ENCODE results near the gene NUDCD3.
"Not testable (repeated sequence)": the region's sequence is repeated elsewhere in the genome, so short reads cannot be mapped to it uniquely, and the experiment has no call there.

Gene NUDCD3

DNA sequence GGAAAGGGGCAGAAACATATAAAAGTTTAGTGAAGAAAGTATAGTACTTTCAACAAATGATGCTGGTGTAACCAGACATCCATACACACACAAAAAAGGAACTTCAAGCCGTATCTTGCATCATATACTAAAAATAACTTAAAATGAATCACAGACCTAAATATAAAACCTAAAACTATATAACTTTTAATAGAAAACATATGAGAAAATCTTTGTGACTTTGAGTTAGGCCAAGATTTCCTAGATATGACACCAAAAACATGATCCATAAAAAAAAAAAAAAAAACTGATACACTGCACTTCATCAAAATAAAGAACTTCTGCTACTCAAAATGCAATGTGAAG is 40.9 kb downstream of the NUDCD3 start:
- DNase-seq, result no peak

DNA sequence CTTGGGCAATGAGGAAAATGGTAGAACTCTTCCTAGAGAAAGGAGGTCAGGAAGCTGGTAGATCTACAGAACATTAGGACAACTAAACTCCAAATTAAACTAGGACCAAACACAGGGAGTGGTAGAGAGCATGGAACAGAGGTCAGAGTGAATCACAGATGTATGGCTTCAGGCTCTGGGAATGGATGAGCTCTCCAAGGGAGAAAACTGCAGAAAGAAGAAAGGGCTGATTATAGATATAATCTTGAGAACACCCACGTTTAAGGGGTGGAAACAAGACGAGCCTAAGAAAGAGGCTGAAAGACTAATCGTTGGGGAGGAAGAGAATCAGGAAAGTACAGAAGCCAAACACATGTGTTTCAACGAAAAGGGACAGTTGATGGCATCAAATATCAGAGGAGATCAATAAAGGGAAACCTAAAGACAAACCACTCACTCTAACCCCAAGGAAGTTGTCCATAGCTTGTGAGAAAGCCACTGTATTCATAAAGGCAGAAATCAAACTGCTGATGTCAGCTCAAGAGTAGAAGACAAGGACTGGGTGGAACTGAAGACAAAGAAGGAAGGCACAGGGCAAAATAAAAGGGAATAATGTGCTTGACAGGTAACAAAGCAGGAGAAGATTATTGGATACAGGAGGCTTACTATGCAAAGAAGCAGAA is 41.4 kb downstream of the NUDCD3 start:
- DNase-seq, result no peak

DNA sequence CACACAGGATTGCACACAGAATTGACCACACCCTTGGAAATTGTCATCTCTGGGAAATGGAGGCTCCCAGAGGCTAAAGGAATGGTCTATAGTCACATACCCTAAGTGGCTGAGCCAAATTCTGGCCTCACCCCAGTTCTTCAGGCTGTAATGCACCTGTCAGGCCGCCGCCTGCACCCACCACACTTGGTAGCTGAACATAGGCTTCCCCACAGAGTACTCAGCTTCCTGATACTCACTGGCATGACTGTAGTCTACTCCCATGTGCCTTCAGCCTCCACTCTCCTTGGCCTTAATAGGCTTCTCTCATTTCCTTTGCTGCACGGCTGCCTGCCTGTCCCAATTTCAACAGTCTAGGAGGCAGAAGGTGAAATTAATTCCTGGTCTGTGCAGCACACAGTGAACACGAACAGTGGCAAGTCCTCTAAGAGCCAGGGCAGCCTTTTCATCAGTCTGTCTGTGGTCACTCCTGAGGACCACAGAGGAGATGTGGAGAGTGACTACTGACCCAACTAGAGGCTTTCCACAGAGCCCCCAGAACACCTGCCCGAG is 42.5 kb downstream of the NUDCD3 start:
- no peak for DNase-seq

DNA sequence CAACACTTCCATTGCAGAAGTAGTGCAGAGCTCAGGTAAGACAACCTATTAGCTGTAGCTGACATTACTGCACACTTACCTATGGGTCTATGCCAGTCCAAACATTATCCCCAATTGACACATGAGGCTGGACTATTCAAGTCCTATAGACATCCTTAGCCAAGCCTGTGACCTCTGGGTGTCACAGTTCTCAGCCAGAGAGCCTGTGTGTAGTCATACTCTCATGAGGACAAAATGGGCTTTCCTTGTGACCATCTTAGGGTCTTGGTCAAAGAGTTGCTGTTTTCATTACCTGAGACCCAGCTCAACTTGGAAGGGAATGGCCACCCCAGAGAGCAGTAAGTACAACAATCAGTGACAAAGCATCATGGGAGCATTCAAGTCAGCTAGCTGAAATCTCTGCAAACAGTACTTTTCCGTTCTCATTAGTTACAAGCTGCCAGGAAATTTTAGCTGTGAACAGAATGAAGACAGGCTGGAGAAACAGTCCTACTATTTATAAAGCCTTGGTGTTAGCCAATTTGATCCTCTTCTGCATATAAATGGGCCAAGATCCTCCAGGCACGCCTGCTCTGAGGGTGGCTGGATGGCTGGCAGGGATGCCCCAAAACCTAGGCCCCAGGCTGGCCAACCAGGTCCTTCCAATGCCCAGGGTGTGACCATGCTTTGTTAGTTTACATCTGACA is 44.3 kb downstream of the NUDCD3 start:
- DNase-seq, result peak in 41 of 58 donors; percentile 16 to 83 (median 39)

DNA sequence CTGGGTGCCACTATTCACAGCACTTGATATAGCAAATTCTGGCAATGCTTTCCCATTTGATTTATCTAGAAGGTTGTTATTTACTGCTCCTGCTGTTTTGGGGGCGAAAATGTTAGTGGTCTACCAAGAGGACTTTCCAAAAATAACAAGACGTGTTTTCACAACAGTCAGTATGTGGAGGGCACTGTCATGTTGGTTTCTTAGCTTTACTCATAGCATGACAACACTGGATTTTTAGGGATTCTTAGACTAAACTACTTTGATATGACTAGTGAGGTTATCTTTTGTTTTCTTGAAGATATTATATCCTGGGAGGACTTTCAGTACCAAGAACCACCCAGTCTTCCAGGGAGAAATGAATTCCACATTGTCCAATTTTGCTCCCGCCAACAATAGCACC is 49.4 kb downstream of the NUDCD3 start:
- no peak for DNase-seq

DNA sequence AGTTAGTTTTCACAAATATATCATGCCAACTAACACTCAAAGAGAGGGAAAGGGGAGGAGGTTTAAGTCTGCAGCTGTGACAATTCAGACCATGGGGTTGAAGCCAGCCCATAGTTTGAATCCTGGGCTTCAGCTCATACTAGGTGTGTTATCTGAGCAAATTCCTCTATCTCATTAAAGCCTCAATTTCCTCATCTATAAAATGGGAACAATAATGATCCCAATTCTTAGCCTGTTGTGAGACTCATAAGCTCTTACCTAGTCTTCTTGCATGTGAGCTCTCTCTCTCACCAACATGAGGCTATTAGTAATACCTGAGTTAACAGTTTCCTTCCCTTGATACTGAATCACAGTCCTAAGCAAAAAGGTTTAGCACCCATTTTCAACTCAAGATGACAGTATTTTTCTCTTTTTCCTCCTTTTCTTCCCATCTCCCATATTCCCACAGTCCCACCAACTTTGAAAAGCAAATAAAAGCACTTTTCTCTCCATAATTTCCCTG is 49.8 kb downstream of the NUDCD3 start:
- DNase-seq, result no peak

DNA sequence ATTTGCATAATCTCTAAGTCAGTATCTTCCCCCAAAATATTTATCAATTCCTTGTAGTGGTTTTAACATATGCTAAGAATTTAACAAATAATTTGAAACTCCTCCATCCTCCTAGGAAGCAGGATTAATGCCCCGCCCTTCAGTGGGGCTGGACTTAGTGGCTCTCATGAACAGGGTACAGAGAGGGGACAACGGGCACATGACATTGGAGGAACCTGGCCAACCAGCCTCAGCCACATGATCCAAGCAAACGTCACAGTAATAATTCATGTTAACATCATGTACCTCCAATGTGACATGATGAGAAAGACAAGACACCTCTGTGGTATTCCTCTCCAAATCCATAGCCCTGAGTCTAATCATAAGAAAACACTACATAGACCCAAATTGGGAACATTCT is 50.5 kb downstream of the NUDCD3 start:
- no peak for DNase-seq

DNA sequence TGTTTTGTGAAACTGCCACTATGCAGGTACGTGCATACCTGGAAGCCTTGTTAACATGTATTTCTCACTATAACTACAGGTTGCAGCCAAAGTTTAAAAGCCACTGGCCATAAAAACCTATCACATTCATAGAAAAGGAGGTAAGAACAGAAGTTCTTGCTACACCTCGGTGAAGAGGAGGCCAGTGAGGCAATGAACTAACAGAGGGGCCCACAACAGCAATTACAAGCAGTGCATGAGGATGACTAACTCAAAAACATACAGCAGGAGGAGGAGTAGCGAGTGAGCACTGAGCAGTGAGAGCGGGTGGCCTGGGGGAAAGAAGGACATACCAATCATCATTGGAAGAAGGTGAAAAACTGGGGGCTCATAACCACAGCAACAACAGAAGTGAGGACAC is 51.6 kb downstream of the NUDCD3 start:
- no peak for DNase-seq

DNA sequence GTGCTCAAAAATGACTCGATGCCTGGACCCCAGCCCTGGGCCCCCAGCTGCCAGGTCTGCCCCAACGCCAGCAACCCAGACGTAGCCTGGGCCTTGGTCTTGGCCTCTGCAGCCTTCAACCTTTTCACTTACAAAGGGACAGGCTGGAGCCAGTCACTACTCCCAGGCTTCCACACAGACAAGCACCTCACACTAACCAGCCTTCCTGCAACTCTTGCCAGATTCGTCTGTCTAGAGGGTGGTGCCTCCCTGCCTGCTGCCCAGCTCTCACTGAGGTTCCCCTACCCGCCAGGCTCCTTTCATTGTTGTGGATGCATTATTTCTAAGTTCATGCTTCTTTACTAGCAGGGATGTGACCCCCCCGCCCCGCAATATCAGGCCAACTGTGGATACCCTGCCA is 56.3 kb downstream of the NUDCD3 start:
- peak in 3 of 58 donors; percentile 10 to 34 (median 26) for DNase-seq

DNA sequence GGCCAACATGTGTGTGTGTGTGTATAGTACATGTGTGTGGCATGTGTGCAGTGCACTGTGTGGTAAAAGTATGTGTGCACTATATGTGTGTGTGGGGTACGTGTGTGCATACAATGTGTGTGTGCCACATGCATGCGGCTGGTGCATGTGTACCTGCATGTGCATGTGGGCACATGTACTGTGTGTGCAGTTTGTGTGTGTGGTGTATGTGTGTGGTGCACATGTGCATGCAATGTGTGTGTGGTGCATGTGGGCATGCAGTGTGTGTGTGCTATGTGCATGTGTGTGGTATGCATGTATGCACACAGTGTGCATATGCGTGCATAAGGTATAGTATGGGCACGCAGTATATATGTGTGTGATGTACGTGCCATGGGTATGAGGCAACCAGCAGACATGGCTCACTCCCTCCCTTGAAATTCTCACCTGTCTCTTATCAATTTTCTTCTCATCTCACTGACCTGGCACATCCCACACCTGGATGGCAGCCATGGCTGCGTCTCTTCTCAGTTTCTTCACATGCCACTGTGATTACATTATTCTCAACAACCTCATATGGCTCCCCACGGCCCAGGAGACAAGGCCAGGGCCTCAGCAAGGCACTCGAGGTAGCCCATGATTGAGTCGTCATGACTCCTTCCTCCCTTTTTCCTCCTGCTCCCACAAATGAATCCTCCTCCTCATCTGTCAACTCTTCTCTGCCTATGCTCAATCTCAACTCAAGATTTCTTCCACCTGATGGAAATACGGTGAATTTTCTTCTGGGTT is 57.0 kb downstream of the NUDCD3 start:
- DNase-seq, result no peak

DNA sequence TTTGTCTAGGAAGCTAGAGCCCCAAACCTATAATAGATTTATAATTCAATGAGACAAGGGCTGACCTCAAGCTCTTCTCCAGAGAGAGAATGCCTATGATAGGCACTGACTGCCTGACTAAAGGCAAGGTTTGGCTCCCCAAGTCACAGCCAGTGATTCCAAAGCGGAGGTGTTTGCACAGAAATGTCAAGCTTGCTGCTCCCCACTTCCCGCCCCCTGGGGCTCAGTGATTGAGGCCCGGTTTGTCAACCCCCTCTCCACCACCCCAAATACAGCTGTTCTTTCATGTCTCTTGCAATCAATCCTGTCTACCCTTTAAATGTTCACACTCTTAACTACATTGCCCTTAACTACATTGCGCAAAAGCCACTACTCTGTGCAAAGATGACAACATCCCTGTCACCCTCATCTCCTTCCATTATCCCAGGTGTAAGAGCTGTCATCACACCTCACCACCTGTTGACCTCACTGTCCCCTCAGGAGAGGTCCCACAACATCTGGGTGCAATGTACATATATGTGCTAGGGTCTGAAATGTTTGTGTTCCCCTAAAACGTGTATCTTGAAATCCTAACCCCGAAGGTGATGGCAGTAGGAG is 58.0 kb downstream of the NUDCD3 start:
- no peak for DNase-seq

DNA sequence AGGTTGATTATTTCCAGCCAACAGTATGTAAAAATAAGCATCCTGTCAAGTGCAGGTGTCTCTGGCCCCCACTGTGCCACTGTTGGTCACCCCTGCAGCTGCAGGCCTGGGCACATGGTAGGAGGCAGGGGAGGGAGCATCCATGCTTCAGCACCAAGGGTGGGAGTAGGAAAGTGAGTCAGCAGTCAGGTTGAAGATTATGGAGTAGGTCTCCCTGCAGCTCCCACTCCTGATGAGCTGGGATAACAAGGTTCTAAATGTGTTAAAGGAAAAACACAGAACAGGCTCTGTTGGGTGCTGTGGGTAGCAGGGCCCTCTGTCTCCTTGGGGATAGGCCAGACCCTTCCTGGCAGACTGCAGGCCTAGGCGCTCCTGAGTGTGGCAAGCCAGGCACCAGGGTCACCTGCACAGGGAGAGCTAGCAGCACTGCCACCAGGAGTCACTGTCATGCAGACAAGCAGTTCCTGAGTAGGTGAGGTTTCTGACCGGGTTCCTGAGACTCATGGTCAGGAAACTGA is 59.3 kb downstream of the NUDCD3 start:
- peak in 22 of 58 donors; percentile 11 to 75 (median 37) for DNase-seq

DNA sequence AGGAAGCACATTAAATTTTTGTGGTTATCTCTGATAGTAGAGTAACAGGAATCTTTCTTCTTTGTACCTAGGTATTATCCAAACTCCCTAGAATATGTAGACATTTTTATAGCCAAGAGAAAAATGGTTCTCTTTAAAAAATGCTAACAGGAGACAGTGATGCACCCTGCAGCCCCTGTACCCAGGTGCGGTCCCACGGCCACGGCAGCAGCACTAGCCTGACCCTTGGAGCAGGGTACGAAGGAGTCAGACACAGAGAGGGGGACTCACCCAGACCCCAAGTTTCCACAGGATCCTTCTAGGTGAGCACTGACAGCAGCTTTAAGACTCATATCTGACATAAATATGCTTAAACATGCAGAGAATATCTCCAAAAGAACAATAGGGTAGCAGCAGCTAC is 60.4 kb downstream of the NUDCD3 start:
- no peak for DNase-seq

DNA sequence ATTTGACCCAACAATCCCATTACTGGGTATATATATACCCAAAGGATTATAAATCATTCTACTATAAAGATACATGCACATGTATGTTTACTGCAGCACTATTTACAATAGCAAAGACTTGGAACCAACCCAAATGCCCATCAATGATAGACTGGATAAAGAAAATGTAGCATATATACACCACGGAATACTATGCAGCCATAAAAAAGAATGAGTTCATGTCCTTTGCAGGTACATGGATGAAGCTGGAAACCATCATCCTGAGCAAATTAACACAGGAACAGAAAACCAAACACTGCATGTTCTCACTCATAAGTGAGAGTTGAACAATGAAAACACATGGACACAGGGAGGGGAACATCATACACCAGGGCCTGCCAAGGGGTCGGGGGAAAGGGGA is 65.7 kb downstream of the NUDCD3 start:
- DNase-seq, result not testable (repeated sequence)

DNA sequence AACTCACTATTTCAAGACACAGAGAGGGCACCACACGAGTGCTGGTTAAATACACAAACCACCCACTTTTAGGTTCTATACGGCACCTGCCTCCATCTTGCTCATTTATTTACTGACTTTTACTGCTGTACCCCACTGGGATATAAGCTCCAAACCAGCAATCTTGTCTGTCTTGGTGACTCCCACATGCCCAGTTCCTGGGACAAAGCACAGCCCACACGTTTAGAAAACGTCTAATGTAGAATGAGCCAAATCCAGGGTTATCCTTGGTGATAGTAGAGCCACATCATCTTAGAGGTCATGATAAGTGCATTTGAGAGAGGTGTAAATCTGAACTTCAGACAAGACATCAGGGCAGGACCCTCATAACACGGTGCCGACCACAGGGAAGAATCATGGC is 73.5 kb downstream of the NUDCD3 start:
- no peak for DNase-seq

DNA sequence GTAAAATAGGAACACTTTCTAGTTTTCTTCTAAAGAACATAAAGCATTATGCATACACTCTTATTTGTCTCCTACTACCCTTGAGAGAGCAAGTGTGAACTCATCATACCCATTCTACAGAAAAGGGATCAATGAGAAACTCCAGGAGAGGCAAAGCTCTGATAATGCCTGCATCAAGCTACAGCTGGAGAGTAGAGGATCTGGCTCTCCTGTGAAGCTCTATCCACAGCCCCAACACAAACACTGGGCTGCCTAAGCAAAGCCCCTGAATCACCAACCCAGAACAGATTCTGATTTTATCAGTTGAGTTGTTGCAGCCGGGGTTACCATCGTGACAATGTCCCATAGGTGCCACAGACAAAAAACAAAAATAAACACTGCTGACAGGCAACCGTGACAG is 74.9 kb downstream of the NUDCD3 start:
- no peak for DNase-seq

DNA sequence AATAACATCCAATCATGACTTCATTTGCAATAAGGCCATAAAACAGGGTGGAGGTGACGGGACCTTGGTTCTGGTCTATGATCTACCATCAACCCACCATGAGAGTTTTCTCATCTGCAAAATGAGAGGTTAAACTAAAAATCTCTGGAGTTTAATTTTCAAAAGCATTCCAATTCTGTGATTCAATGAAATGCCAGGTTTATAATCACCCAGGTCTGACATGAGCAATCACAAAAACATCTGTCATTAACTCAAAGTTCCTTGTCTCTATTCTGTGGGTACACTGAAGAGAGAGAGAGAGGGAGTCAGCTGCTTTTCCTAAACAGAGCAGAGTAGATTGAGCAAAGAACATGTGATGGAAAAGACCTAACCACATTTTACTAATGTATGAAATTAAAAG is 75.4 kb downstream of the NUDCD3 start:
- DNase-seq, result no peak

DNA sequence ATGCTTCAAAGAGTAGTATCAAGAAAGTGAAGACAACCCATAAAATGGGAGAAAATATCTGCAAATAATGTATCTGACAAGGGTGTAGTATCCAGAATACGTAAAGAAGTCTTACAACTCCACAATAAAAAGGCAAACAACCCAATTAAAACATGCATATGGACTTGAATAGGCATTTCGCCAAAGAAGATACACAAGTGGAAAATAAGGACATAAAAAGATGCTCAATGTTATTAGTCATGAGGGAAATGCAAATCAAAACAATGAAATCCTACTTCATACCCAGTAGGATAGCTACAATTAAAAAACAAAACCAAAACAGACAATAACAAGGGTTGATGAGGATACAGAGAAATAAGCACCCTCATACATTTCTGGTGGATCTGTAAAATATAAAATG is 79.2 kb downstream of the NUDCD3 start:
- DNase-seq, result no peak

DNA sequence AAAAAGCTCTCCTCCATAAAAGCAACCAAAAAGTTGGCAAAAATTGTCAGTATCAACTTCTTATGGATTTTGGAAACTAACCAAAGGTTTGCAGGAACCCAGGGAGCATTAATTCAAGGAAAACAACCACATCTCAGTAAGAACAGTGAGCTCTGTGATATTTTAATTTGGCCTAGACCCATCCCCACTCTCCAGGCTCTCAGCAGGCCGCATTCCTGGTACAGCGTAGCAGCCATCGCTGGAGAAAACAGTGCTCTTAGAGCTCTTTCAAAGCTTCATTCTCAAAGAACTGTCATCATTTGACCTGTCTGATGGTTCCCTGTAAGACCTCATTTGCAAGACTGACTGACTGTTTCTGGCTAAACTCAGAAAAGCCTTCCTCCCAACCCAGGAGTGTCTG is 81.9 kb downstream of the NUDCD3 start:
- peak in 5 of 58 donors; percentile 5 to 38 (median 21) for DNase-seq

DNA sequence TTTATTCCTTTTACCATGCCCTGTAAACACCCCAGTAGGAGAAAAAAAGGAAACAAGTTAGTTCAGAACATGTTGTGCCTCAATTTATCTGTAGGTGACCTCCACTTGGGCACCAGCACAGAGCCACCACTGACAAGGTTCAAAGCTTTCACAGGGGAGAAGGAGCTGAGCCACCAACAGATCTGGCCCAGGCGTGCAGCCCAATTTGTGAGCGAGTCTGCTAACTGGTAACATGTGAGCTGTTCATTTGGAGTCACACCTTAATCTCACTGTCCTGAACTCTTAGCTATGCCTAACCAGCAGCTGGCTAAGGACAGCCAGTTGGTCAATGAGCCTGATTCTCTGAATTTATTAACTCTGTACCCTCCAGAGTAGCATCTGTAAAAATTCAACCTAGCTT is 86.7 kb downstream of the NUDCD3 start:
- no peak for DNase-seq

DNA sequence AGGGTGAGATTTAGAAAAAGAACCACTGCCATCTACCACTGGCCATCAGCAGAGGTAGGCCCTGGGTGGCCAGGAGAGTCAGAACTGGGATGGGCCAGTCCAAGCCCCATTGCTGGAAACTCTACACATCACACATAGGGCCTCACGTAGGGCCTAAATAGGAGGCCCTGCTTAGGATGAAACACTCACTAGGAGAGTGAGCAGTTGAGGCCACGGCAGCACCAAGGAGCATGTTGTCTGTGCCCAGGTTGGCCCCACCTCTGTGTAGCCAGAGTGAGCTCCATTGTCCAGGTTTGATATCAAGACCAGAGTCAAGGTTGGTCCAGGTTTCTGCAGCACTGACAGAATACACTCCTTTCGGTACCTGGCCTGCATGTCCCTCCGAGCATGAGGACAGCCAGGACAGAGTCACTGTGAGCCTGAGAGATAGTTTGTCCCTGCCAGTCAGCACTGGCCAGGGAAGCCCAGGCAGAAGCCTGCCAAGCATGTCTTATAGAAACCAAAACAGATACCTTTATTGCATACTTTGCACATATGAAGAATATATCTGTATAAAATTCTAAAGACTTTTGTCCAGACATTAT is 87.2 kb downstream of the NUDCD3 start:
- no peak for DNase-seq
